ENCODE data around the gene PLXDC2.

GRCh38 chr10:20075713-20076112 is 259.5 kb downstream of the PLXDC2 start:
- TF ChIP-seq POLR2A (IDR thresholded peaks at IDR 0.05; ENCODE audit: borderline replicate concordance, extremely low read depth, insufficient read depth, insufficient read length): no peak
- TF ChIP-seq POLR2AphosphoS5 (IDR thresholded peaks at IDR 0.05; ENCODE audit: low read depth, low read length): no peak
- TF ChIP-seq CTCF (IDR thresholded peaks at IDR 0.05 in 2 of 3, conservative IDR thresholded peaks at IDR 0.05 in 1 of 3; ENCODE audit: borderline replicate concordance in 1 of 3, insufficient read depth in 1 of 3, low read depth in 2 of 3, low read length in 2 of 3): no peak
- TF ChIP-seq EZH2 (IDR thresholded peaks at IDR 0.05): no peak
- no peak for TF ChIP-seq TCF7L2 (IDR thresholded peaks at IDR 0.05; ENCODE audit: borderline replicate concordance, extremely low read depth, insufficient read depth, insufficient read length)
- TF ChIP-seq ZNF274 (IDR thresholded peaks at IDR 0.05; ENCODE audit: low read depth, low read length): no peak
- no peak for TF ChIP-seq ZFX (IDR thresholded peaks at IDR 0.05)
- no peak for TF ChIP-seq MAX (IDR thresholded peaks at IDR 0.05)
- TF ChIP-seq RAD21 (IDR thresholded peaks at IDR 0.05; ENCODE audit: low read depth): no peak
- no peak for TF ChIP-seq REST (IDR thresholded peaks at IDR 0.05; ENCODE audit: low read depth)
- TF ChIP-seq SIN3A (IDR thresholded peaks at IDR 0.05; ENCODE audit: low read depth): no peak
- TF ChIP-seq SP1 (IDR thresholded peaks at IDR 0.05; ENCODE audit: low read depth): no peak
- no peak for TF ChIP-seq YY1 (IDR thresholded peaks at IDR 0.05; ENCODE audit: extremely low read depth, insufficient replicate concordance, low read depth, low read length)

Measured in HCT116 (cell line).